ENCODE measurements around the gene LRCH2. TPM values are rescaled to one million over a fixed set of nuclear protein-coding genes. Genes with fewer than 3 reads are reported as not detected.

The LRCH2 gene
- total RNA-seq, 1 experiment from 2014 or later, result 0.11 TPM

DNA sequence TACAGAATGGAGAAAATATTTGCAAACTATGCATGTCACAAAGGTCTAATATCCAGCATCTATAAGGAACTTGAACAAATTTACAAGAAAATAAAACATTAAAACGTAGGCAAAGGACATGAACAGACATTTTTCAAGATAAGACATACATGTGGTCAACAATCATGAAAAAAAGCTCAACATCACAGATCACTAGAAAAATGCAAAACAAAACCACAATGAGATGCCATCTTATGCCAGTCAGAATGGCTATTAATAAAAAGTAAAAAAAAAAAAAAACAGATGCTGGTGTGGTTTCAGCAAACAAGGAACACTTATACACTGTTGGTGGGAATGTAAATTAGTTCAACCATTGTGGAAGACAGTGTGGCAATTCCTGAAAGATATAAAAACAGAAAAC is 140.7 kb downstream of the LRCH2 start:
- no peaks in the 10 kb centered on the region for H3K9me3 ChIP-seq (ENCODE audit: low read length)
- BruUV-seq (replicated peaks), result no TSS peak
- no peak overlapping the region for H3K27ac ChIP-seq (ENCODE audit: low read length)
- no peaks in the 10 kb centered on the region for H4K20me1 ChIP-seq (ENCODE audit: low read length)
- no peaks in the 10 kb centered on the region for H3K9me2 ChIP-seq (replicated peaks; ENCODE audit: low read length)
- H3F3A ChIP-seq (ENCODE audit: low read length, unreplicated experiment), result no peaks in the 10 kb centered on the region
- no peak overlapping the region for H3K9ac ChIP-seq (ENCODE audit: low read length)
- ChIA-PET CTCF (no interaction called here), POLR2A (ENCODE audit: unreplicated experiment) (no interaction called here)
- no peaks in the 10 kb centered on the region for H3K36me3 ChIP-seq (ENCODE audit: low read depth, low read length)
- H2AFZ ChIP-seq (ENCODE audit: low read length), result no peak overlapping the region
- H3K4me1 ChIP-seq (ENCODE audit: insufficient read depth, low read length), result no peaks in the 10 kb centered on the region
- no peak overlapping the region for H3K4me2 ChIP-seq (ENCODE audit: low read length)
- intact Hi-C loops (cut with micrococcal nuclease), result no loop called here
- no peak for ATAC-seq
- TF ChIP-seq EZH2phosphoT487 (IDR thresholded peaks at IDR 0.05; ENCODE audit: borderline replicate concordance, low read length), result no peak
- TF ChIP-seq EZH2 (IDR thresholded peaks at IDR 0.05; ENCODE audit: low read length, unreplicated experiment), result no peak
- TF ChIP-seq, protein P1, sequence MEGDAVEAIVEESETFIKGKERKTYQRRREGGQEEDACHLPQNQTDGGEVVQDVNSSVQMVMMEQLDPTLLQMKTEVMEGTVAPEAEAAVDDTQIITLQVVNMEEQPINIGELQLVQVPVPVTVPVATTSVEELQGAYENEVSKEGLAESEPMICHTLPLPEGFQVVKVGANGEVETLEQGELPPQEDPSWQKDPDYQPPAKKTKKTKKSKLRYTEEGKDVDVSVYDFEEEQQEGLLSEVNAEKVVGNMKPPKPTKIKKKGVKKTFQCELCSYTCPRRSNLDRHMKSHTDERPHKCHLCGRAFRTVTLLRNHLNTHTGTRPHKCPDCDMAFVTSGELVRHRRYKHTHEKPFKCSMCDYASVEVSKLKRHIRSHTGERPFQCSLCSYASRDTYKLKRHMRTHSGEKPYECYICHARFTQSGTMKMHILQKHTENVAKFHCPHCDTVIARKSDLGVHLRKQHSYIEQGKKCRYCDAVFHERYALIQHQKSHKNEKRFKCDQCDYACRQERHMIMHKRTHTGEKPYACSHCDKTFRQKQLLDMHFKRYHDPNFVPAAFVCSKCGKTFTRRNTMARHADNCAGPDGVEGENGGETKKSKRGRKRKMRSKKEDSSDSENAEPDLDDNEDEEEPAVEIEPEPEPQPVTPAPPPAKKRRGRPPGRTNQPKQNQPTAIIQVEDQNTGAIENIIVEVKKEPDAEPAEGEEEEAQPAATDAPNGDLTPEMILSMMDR (conservative IDR thresholded peaks at IDR 0.05; ENCODE audit: low read depth, low read length), result no peak
- H3K27me3 ChIP-seq (ENCODE audit: low read length), result no peaks in the 10 kb centered on the region
- H3K79me2 ChIP-seq (ENCODE audit: low read length), result no peaks in the 10 kb centered on the region
- no peak overlapping the region for H3K4me3 ChIP-seq (ENCODE audit: low read length)
- DNase-seq, result no peak

DNA sequence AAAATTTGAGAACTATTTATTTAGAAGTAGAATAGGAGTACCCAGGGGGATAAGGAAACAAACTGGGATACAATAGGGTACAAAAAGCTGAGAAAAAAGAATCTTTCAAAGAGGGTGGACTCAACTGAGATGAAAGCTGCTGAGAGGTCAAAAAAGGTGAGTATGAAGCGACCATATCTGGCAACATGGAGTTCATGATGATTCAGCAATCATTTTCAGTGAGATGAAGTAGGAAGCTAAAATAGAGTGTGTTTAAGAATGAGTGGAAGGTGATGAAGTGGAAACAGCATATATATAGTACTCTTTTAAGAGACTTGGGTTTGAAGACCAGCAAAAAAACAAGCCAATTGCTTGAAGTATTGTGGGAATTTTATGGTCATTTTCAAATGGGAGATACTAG is 144.5 kb downstream of the LRCH2 start:
- no peak for DNase-seq
- CTCF ChIA-PET, result no interaction called here
- H3K79me2 ChIP-seq (ENCODE audit: low read length), result no peaks in the 10 kb centered on the region

DNA sequence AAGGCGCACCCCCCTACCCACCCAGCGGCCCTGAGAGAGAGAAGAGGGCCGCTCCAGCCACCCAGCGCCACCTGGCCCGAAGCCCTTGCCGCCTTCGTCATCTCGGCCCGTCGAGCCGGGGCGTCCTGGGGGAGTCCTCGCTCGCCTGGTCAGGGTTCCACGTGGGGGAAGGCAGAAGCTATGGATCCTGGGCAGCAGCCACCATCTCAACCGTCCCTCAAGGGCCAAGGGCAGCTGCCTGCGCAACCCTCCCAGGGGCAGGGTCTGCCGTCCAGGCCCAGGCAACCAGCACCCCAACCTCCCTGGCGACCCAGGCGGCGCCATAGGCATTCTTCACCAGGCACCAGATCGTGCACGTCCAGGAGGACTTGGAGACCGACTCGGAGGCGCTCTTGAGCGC is 165.0 kb downstream of the LRCH2 start:
- ChIA-PET POLR2A (ENCODE audit: unreplicated experiment) (no interaction called here), CTCF (no interaction called here)
- DNase-seq (no peak), ATAC-seq (no peak)
- BruUV-seq (replicated peaks), result no TSS peak
- Histone ChIP-seq H3F3A (ENCODE audit: low read length, unreplicated experiment) (no peaks in the 10 kb centered on the region), H3K27me3 (ENCODE audit: low read length) (no peaks in the 10 kb centered on the region), H3K79me2 (ENCODE audit: low read length) (no peaks in the 10 kb centered on the region), H3K4me3 (ENCODE audit: low read length) (no peak overlapping the region), H3K27ac (ENCODE audit: low read length) (no peak overlapping the region), H3K9me3 (ENCODE audit: low read length) (no peaks in the 10 kb centered on the region), H3K36me3 (ENCODE audit: low read depth, low read length) (no peaks in the 10 kb centered on the region), H3K4me2 (ENCODE audit: low read length) (no peak overlapping the region), H2AFZ (ENCODE audit: low read length) (no peak overlapping the region), H3K9me2 (replicated peaks; ENCODE audit: low read length) (no peaks in the 10 kb centered on the region), H3K9ac (ENCODE audit: low read length) (no peak overlapping the region), H4K20me1 (ENCODE audit: low read length) (no peaks in the 10 kb centered on the region), H3K4me1 (ENCODE audit: insufficient read depth, low read length) (no peaks in the 10 kb centered on the region)
- TF ChIP-seq EZH2phosphoT487 (IDR thresholded peaks at IDR 0.05; ENCODE audit: borderline replicate concordance, low read length) (no peak), EZH2 (IDR thresholded peaks at IDR 0.05; ENCODE audit: low read length, unreplicated experiment) (no peak)
- TF ChIP-seq, protein P1 (conservative IDR thresholded peaks at IDR 0.05; ENCODE audit: low read depth, low read length), result no peak
- intact Hi-C loops (cut with micrococcal nuclease), result no loop called here

More for the DNA sequence above, 144.5 kb downstream of the LRCH2 start:
- Histone ChIP-seq H3K27ac (ENCODE audit: low read length) (no peak overlapping the region), H3K4me2 (ENCODE audit: low read length) (no peak overlapping the region), H3K4me3 (ENCODE audit: low read length) (no peak overlapping the region), H3K9me2 (replicated peaks; ENCODE audit: low read length) (no peaks in the 10 kb centered on the region), H3K36me3 (ENCODE audit: low read depth, low read length) (no peaks in the 10 kb centered on the region), H2AFZ (ENCODE audit: low read length) (no peak overlapping the region), H3K9me3 (ENCODE audit: low read length) (no peaks in the 10 kb centered on the region), H3K27me3 (ENCODE audit: low read length) (no peaks in the 10 kb centered on the region), H3K4me1 (ENCODE audit: insufficient read depth, low read length) (no peaks in the 10 kb centered on the region), H3F3A (ENCODE audit: low read length, unreplicated experiment) (no peaks in the 10 kb centered on the region), H4K20me1 (ENCODE audit: low read length) (no peaks in the 10 kb centered on the region), H3K9ac (ENCODE audit: low read length) (no peak overlapping the region)
- no TSS peak for BruUV-seq (replicated peaks)
- intact Hi-C loops (cut with micrococcal nuclease), result no loop called here
- no peak for ATAC-seq
- TF ChIP-seq, protein P1 (conservative IDR thresholded peaks at IDR 0.05; ENCODE audit: low read depth, low read length), result no peak
- TF ChIP-seq EZH2 (IDR thresholded peaks at IDR 0.05; ENCODE audit: low read length, unreplicated experiment), result no peak
- no peak for TF ChIP-seq EZH2phosphoT487 (IDR thresholded peaks at IDR 0.05; ENCODE audit: borderline replicate concordance, low read length)
- POLR2A ChIA-PET (ENCODE audit: unreplicated experiment), result no interaction called here
